Astrocyte of the hippocampus (primary cell): Measurements from ENCODE around the gene ZFP36L2.
A peak's percentile ranks its signal among the peaks of the same experiment; 100 is the strongest.

Experiments used
- DNase-seq: peaks from one replicate; pipeline ENCODE4 v3.0.0; 2011; ENCODE audit warnings: low read depth, low spot score

Gene ZFP36L2, protein sequence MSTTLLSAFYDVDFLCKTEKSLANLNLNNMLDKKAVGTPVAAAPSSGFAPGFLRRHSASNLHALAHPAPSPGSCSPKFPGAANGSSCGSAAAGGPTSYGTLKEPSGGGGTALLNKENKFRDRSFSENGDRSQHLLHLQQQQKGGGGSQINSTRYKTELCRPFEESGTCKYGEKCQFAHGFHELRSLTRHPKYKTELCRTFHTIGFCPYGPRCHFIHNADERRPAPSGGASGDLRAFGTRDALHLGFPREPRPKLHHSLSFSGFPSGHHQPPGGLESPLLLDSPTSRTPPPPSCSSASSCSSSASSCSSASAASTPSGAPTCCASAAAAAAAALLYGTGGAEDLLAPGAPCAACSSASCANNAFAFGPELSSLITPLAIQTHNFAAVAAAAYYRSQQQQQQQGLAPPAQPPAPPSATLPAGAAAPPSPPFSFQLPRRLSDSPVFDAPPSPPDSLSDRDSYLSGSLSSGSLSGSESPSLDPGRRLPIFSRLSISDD

DNA sequence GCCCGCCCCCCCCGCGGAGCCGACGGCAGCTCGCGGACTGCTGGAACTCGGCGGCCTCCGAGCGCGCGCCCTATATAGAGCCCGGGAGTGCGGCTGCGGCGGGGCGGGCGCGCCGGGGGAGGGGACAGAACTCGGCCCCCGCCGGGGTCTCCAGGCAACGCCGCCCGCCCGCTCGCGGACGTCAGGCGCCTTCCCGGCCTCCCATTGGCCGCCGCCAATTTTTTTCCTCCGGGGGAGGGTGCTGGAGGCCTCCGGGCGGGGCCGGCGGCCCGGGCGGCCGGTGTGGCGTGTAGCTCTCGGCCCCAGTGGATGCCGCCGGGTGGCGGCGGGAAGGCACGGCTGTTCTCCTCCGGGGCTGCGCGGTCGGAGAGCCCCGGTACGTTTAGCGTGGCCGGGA lies at the start of gene ZFP36L2:
ZFP36L2 (minus strand) TSS at position 49 of the 397 bp plus-strand sequence. CDS start 291 bp downstream, outside the sequence.
- DNase-seq, result peak; percentile 99

DNA sequence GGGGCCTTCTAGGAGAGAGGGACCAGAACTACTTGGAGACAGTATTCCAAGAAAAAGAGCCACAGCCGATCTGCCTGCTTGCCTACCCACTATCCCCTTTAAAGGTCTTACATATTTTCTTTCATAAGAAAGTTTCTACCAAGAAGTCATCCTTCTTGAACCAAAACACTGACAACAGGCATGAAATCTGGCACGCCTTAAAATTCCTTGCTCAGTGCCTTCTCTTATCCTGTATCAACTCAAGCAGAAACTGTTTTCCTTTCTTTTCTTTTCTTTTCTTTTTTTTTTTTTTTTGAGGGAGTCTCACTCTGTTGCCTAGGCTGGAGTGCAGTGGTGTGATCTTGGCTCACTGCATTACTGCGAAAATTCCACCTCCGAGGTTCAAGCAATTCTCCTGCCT lies 48.3 kb upstream of the ZFP36L2 start:
- DNase-seq, result no peak

DNA sequence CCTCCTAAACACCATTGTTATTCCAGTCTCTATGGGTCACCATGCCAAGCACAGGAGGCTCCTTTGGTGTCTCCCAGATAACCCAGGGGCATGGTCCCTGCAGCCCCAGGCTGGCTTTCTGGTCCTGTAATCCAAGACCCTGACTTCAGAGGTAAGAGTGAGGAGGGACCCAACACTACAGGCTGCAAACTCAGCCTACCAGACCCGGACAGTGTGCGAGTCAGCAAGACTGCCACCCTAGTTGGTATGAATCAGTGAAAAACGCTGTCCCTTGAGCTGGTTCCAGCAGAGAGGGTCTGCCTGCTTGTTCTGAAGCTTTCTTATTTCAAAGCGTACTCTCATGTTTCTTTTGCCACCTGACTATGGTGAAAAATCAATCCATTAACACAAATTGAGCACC lies 47.6 kb upstream of the ZFP36L2 start:
- DNase-seq, result peak; percentile 38

DNA sequence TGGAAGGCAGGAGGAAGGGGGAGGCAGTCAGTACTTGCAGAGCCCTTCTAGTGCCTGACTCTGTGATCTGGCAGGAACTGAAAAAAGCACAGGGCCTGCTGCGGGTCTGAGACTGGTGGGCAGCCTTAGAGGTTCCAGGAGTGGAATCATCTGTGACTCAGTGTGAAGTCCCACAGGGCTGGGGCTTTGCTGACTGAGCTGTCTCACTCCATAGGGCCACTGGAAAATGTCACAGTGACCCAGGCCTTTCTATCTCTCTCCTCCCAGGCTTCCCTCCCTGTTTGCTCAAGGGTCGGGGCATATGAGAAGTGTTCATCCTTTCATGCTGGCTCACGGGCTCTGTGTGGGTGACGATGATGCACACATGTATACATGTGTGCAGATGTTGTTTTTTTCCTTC lies 47.1 kb upstream of the ZFP36L2 start:
- peak; percentile 42 for DNase-seq

DNA sequence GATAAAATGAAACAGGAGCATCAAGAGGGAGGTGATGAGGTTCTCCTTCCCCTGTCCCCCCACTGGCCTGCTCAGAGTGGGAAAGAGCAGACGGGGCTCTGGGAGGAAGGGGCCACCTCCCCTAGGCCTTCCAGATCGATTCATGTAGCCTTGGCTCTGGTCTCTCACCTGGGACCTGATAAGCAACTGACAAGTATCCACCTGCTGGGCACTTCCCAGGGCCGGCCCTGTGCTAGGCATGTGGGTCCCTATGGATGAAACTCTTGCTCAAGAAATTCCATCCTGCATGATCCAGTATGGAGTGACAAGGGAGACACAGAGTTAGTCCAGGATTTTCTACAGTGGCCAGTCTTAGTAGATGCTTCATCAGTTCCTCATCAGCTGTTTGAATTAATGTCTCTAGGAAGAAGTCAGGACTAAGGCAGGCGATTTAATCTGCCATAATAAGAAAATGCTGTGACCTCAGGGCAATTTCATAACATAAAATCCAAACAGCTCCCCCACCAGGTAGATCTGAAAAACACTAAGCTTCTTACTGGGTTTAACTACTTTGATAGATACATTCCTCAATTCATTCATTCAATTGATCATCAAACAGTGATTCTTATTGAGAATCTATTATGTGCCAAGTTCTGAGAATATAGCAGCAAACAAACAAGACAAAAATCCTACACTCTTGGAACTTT lies 44.7 kb upstream of the ZFP36L2 start:
- DNase-seq, result no peak

DNA sequence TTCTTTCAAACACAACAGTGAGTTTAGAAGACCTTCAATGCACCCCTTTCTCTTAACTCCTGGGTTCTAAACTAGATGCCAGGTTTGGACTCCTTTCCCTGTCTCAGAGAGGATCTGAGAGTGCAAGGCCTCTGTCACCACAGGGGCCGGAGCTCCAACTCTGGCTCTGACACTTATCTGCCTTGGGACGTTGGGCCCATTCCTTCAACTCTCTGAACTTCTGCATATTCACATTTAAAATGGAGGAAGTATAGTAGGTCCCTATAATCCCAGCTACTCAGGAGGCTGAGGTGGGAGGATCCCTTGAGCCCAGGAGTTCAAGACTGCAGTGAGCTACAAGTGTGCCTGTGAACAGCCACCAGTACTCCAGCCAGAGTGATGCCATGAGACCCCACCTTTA lies 44.1 kb upstream of the ZFP36L2 start:
- DNase-seq, result no peak

DNA sequence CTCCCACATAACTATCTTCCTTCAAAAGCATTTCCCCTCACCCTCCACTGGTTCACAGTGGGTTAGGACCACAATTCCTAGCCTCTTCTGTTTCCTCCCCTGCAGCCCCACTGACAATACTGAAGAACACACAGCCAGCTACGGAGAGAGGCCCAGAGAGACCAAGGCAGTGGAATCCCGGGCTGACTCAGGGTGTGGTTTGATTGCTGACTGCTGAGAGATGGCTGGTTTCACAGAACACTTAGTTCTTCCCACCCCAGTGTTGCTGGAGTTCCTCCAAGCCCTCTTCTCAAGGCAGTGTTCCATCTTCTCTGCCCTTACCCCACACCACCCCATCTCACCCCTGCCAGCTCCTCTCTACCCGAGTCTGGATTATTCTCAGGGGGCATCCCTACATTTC lies 43.3 kb upstream of the ZFP36L2 start:
- DNase-seq, result peak; percentile 88

DNA sequence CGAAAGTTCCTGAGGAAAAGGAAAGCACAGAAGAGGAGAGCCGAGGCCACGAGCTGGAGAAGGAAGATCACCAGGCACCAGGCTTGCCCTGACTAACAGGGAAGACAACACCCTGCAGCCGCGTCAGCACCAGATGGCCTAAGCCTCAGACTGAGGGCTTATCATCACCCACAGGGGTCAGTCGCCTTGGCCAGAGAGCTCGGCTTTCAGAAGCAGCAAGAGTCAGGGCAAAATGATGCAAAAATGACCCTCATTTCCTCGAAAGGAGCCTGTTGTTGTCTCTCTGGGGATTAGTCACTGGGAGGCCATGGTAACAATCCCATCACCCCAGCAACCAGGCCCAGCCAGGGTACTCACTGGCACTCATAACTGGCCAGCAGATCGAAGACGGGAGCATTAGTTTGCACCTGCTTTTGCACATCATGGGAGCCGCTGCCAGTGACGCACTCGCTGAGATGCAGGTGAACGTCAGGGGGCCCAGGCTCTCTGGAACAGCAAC lies 42.7 kb upstream of the ZFP36L2 start:
- peak; percentile 80 for DNase-seq

DNA sequence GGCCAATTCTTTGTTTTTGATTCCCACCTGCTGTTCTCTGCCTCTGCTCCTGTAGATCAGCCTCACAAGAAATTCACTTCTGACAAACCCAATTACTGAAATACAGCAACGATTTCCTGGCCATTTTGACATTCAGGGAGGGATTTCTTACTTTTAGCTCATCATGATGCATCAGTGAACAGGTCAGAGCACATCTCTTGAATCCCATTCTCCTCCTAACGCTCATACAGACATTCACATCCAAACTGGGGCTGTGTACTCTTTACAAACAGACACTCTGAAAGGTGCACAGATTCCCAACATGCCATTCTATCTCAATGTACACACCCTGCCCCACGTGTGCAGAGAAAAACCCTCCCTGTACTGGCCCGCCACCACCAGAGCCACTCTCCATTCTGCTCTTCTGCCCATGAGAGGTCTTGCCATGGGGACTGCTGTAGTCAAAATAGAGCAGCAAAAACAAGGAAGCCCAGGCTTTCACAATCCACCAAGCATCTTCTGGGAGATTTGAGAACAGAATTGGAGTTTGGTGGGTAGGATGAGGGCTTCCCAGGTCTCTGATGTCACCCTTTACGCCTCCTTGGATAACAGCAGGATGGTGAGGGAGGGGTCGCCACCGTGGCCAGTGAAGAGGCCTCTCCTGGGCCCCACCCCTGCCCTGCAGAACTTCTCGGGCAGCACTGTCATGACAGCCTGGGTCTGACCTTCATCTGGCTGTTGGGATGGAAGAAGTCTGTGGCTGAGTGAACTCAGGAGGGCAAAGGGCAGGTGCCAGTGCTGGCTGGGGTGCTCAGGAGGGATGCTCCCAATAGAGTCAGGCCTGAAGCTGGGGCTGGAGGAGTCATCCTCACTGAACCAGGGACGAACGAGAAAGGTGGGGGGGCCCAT lies 41.9 kb upstream of the ZFP36L2 start:
- DNase-seq, result no peak

DNA sequence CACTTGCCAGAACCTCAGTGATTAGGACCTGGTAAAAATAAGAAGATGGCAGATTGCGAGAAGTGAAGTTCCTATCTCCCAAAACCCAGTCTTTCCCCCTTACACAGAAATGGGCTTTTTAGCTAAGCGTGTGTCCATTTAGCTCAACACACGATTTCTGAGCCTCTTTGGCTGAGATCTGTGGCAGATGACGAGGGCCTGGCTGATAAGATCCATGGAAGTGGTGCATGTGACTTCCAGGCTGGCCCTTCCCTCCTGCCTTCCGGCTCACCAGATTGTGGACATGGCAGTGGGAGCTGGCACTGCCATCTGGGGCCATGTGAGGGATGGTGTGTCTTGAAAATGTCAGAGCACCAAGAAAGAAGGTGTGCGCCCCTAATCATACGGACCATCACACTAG lies 41.0 kb upstream of the ZFP36L2 start:
- DNase-seq, result no peak

DNA sequence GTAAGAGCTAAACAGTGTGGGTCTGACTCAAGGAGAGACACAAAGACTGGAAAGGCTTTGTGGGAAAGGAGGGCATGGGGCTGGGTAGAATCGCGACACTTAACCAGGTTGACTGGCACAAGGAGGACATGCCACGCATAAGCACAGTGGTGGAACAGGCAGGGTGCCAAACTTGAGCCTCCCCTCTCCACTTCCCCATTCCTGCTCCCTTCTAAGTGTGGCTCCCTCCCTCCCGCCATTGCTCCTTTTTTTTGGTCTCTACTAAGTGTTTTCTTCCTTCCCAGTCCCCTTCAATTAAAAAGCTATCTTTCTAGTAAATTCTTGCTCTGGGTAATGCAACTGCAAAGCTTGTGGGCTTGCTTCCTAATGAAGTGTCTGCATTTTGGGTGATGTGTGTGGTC lies 40.3 kb upstream of the ZFP36L2 start:
- peak; percentile 48 for DNase-seq

DNA sequence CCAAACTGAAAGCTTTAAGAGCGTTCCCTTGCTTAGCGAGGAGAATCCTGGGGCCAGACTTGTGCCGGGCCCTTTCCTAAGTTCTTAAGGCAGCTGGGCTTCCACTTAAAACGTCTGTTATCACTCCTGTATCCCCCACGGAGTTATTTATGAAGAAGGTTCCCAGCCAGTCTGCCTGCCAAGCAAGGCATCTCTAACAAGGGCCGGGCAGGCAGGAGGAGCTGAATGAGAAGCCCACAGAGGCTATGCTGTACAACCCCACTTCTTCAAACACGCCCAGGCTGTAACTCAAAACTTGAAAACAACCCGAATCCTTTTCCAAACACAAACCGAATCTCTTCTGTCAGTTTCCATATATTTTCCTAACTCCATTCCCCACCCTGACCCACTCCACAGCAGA lies 39.0 kb upstream of the ZFP36L2 start:
- peak; percentile 52 for DNase-seq

DNA sequence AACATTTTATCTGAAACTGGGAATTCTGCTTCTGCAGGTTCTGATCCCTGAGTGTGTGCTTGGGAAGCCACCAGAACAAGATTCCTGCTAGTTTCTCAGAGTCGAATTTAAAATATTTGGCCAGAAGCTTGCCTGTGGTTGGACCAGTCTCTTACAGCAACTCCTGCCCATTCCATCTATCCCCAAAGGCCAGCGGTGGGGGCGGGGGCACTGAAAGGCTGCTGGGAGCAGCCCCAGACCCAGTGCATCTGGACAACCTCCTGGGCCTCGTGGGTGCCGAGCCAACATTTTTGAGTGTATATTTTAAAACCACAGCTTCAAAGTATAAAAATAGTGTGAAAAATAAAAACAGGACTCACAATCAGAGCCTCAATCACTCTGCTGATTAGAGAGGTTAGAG lies 38.6 kb upstream of the ZFP36L2 start:
- peak; percentile 84 for DNase-seq

DNA sequence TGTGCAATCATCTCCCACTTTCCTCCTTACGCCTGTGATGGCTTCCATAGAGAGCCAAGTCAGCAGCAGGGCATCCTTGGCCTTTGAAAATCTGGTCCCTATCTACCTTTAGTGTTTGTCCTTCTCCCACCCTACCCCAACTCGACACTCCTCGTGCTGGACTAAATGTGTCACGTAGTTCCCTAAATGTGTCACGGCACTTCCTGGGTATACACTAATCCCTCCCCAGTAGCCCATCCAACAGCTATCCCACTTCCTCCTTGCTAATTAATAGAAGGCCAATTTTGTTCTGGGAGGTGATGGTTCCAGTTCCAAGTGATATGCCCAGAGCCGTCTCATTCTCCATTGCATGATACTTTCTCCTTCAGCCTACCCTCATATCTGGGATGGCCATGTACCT lies 36.5 kb upstream of the ZFP36L2 start:
- DNase-seq, result no peak

DNA sequence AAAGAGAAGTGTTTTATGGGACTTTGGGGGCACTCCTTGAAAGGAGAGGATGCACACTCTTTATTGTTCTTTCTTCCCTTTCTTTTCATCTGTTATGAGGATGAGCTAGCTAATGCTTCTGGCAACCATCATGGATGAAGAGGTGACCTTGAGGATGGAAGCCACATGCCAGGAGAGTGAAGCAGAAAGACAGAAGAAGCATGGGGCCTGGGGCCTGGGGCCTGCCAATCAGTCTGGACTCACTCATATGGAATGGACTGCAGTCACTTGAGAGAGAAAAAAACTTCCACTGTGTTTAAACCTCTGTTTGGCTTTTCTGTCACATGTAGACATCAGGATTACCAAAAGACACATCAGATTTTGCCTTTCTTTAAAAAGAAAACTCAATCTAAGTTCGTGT lies 35.8 kb upstream of the ZFP36L2 start:
- DNase-seq, result no peak

DNA sequence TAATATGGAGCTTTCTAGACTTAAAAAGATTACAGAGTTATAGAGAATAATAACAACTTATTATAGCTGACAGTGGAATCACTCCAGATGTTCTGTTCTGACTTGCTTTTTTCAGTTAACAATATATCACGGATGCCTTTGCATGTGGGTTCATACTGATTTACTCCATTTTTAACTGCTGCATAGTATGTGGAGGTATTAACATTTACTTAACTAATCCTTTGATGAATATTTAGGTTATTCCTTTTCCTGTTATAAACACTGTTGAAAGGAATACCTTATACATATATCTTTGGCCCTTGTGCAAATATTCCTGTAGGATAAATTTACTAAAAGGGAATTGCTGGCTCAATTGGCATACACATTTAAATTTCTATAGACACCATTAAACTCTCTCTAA lies 33.1 kb upstream of the ZFP36L2 start:
- DNase-seq, result no peak

DNA sequence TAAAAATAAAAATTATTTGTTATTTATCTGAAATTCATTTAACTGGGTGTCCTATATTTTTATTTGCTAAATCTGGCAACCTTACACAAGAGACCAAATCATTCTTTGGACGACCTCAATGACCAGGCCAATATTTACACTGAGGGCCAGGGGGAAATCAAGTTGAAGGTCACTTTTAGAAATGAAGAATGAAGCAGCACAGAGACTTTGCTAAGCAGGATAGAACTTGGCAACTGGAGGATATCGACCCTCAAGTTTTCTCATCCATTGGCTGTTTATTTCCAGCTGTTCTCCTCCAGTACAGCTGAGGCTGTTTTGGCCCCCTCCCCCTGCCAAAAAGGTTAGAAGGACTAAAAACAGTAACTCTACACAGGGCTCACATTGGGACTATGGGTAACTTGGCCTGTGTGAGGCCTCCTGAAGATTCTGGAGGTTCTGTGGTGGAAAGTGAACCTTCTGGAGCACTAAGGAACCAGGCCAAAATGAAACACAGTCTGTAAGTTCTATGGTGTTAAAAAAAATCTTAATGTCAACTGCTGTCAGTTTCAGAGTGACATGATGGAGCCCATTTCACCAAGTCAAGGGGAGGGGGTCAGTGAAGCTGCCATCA lies 32.2 kb upstream of the ZFP36L2 start:
- no peak for DNase-seq

DNA sequence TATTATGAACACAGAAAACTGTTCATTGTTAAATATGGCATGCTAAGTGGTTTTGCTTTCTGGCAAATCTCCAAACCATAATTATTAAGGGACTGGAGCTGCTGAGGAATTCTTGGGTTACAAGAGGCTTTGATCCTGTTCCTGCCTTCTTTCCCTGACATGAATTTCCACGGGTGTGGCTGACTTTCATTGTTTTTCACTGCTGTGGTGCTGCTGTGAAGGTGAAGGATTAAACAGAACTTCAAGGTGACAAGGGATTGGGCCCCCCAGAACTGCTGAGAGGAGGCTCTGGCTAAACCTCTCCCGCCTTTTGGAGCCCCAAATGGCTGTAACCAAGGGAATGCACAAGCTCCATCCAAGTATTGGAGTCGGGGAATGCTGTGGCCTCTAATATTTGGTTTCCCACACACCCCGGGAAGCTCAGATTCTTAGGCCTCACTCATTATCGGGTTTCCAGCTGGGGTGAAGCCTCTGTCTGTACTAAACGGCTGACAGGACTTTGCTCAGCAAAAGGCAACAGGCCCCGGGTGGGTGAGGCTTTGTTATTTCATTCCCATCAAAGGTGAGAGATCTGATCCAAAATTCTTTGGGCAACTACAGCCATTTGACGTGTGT lies 29.0 kb upstream of the ZFP36L2 start:
- peak; percentile 92 for DNase-seq

DNA sequence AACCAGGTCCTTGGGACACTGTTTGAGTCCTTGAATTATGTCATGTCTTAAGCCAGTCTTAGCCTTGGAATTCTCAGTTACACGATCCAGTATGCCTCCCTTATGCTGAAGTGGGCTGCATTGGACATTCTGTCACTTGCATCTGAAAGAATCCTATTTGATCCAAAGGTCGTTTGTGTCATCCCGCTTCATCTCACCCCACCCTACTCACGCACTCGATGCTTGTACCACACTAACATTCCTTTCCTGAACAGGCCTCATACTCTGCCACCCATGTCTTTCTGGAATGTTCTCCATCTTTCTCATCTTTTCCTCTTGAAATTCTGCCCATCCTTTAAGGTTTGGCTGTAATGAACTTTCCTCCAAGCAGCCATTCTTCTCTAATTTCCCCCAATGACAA lies 27.9 kb upstream of the ZFP36L2 start:
- DNase-seq, result no peak

DNA sequence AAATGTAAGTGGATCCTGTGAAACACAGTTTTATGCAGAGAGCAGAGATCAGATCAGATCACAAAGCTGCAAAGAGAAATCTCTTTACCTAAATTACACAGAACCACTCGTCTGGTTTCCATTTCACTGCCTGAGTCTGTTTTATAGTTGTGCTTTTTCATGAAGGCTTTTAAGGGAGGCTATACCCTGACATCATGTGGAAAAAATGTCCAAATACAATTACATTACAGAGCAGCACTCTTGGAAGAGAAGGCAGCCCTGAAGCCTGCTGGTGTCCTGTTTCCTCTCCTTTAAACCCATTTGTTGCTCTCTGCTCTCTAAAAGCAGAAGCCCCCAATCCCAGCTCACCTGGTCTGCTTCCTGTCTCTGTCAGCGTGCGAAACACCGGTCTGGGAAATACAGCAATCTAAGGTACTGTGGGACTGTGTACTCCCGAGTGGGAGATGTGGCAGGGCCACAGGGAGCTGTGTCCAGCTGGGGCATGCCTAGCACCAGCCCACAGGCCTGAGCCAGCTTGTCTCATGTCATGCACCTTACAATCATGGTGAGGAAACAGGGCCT lies 24.8 kb upstream of the ZFP36L2 start:
- DNase-seq, result peak; percentile 84

DNA sequence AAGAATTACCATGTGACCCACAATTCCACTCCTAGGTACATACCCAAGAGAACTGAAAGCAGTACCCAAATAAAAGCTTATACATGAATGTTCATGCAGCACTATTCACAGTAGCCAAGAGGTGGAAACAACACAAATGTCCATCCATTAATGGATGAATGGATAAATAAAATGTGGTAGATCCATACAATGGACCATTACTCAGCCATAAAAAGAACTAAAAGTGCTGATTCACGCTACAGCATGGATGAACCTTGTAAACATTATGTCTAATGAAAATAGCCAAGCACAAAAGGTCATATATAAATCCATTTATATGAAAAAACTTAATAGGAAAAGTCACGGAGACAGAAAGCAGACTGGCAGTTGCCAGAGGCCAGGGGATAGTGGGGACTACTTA lies 23.6 kb upstream of the ZFP36L2 start:
- no peak for DNase-seq
